Parathyroid adenoma (tissue), 2 donors: Measurements from ENCODE around the gene ATG2A.

Experiments used
- H2AFZ ChIP-seq: fragments of 300-600 bp; sonication (generic); one replicate; pipeline ENCODE4 v1.7.0; 2017; ENCODE audit warnings: antibody characterized with exemption, mild to moderate bottlenecking
- H3K27ac ChIP-seq: fragments of 300-600 bp; sonication (generic); one replicate; pipeline ENCODE4 v1.7.0; 2017
- H3K27me3 ChIP-seq: fragments of 300-600 bp; sonication (generic); one replicate; pipeline ENCODE4 v1.7.0; 2017; ENCODE audit warnings: low read length; ENCODE audit not compliant: control insufficient read depth, insufficient read depth
- H3K36me3 ChIP-seq: fragments of 300-600 bp; sonication (generic); one replicate; pipeline ENCODE4 v1.7.0; 2017; ENCODE audit warnings: low read length; ENCODE audit not compliant: control insufficient read depth, insufficient read depth
- H3K4me1 ChIP-seq: fragments of 300-600 bp; sonication (generic); one replicate; pipeline ENCODE4 v1.7.0; 2017; ENCODE audit warnings: control low read depth
- H3K4me2 ChIP-seq: fragments of 300-600 bp; sonication (generic); one replicate; pipeline ENCODE4 v1.7.0; 2017; ENCODE audit warnings: low read length
- H3K4me3 ChIP-seq: fragments of 300-600 bp; sonication (generic); one replicate; pipeline ENCODE4 v1.7.0; 2017; ENCODE audit warnings: low read depth, low read length
- H3K79me2 ChIP-seq: fragments of 300-600 bp; sonication (generic); one replicate; pipeline ENCODE4 v1.7.0; 2017; ENCODE audit warnings: control low read depth
- H3K9ac ChIP-seq: fragments of 300-600 bp; sonication (generic); one replicate; pipeline ENCODE4 v1.7.0; 2017; ENCODE audit warnings: mild to moderate bottlenecking
- H3K9me3 ChIP-seq: fragments of 300-600 bp; sonication (generic); one replicate; pipeline ENCODE4 v1.7.0; 2017; ENCODE audit warnings: low read length; ENCODE audit not compliant: control insufficient read depth
- TF ChIP-seq, protein P1 (sequence below): fragments of 300-600 bp; sonication (generic); IDR thresholded peaks from one replicate; pipeline ENCODE4 v1.7.0; 2017; ENCODE audit warnings: antibody characterized with exemption, mild to moderate bottlenecking
- donor health status: primary hyperparathyroidism.

ATG2A gene

DNA sequence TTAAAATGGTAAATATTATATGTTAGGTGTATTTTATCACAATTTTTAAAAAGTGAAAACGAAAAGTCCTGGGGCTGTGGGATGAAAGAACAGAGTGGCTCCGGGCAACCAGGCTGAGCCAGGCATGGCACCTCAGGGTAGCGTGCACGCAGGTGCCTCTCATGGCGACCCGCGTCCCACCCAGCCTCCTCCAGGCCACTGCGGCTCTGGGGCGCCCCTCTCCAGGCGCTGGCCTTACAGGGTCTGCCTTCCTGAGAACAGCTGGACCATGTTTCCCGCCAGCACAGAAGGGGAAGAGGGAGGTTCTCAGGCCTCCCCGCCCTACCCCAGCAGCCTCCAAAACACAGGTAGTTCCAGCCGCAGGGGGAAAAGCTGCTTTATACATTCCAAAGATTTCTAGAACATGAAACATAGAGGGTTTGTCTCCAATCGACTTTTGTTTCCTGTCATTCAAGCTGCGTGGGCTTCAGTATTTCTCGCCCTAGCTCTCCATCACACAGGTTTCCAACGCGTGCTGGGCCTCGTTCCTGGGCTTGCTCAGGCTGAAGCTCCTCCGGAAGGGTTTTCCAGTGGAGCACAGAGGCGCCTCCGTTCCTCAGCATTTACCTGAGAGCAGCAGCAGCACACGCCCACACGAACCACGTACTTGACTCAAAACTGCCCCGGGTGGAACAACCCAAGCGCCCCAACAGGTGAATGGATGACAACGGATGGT lies 49.1 kb downstream of the ATG2A start:
- H3K27ac ChIP-seq = no peak overlapping the region
- no peaks in the 10 kb centered on the region for H3K27me3 ChIP-seq
- TF ChIP-seq, protein P1, sequence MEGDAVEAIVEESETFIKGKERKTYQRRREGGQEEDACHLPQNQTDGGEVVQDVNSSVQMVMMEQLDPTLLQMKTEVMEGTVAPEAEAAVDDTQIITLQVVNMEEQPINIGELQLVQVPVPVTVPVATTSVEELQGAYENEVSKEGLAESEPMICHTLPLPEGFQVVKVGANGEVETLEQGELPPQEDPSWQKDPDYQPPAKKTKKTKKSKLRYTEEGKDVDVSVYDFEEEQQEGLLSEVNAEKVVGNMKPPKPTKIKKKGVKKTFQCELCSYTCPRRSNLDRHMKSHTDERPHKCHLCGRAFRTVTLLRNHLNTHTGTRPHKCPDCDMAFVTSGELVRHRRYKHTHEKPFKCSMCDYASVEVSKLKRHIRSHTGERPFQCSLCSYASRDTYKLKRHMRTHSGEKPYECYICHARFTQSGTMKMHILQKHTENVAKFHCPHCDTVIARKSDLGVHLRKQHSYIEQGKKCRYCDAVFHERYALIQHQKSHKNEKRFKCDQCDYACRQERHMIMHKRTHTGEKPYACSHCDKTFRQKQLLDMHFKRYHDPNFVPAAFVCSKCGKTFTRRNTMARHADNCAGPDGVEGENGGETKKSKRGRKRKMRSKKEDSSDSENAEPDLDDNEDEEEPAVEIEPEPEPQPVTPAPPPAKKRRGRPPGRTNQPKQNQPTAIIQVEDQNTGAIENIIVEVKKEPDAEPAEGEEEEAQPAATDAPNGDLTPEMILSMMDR = no peak
- no peak overlapping the region for H3K4me2 ChIP-seq
- no peak overlapping the region for H3K4me3 ChIP-seq
- H3K9ac ChIP-seq = no peak overlapping the region
- H2AFZ ChIP-seq = no peak overlapping the region
- peaks cover 15% of the 10 kb centered on the region for H3K4me1 ChIP-seq
- H3K79me2 ChIP-seq = peaks cover 7% of the 10 kb centered on the region
- no peaks in the 10 kb centered on the region for H3K9me3 ChIP-seq
- H3K36me3 ChIP-seq = no peaks in the 10 kb centered on the region

DNA sequence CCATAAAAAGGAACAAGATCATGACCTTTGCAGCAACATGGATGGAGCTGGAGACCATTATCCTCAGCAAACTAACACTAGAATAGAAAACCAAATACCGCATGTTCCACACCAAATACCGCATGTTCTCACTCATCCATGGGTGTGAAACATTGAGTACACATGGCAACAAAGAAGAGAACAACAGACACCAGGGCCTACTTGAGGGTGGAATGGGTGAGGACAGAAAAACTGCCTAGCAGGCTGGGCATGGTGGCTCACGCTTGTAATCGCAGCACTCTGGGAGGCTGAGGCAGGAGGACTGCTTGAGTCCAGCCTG lies 50.9 kb downstream of the ATG2A start:
- Histone ChIP-seq H3K36me3 (no peaks in the 10 kb centered on the region), H3K4me1 (peaks cover 13% of the 10 kb centered on the region), H3K4me3 (no peak overlapping the region), H3K27me3 (no peaks in the 10 kb centered on the region), H3K27ac (no peak overlapping the region), H3K4me2 (no peak overlapping the region), H3K79me2 (peaks cover 4% of the 10 kb centered on the region), H3K9me3 (no peaks in the 10 kb centered on the region), H2AFZ (no peak overlapping the region), H3K9ac (no peak overlapping the region)
- TF ChIP-seq, protein P1 = no peak

DNA sequence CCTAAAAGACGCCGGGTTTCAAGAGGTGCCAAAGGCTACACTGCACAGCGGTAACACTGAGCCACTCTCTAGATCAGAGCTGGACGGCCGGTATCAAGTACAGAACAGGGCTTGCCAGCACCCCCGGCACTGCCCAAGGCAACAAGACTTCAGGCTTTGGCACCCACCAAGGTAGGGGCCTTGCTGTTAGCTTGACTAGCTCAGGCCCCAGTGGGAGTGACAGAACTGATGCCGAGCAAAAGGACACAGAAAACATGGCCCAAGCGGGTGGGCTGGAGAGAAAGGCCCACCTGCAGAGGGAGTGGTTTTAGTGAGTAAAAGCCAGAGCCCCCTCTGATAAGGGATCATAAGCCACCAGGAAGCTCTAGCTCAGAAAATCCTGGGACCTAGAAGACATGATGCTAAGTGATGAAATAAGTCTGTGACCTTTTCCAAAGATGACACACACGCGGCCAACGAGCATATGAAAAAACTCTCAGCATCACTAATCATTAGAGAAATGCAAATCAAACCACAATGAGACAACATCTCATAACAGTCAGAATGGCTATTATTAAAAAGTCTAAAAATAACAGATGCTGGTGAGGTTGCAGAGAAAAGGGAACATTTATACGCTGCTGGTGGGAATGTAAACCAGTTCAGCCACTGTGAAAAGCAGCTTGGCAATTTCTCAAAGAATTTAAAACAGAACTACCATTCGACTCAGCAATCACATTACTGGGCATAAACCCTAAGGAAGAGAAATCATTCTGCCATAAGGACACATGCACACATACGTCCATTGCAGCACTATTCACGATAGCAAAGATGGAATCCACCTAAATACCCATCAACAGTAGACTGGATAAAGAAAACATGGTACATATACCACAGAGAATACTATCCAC lies 51.5 kb downstream of the ATG2A start:
- no peak overlapping the region for H3K4me2 ChIP-seq
- no peaks in the 10 kb centered on the region for H3K36me3 ChIP-seq
- no peaks in the 10 kb centered on the region for H3K9me3 ChIP-seq
- H3K79me2 ChIP-seq = peaks cover 4% of the 10 kb centered on the region
- peak overlapping the region; percentile 62 for H3K27ac ChIP-seq
- H3K4me1 ChIP-seq = peaks cover 9% of the 10 kb centered on the region
- no peaks in the 10 kb centered on the region for H3K27me3 ChIP-seq
- TF ChIP-seq, protein P1 = no peak
- H3K9ac ChIP-seq = no peak overlapping the region
- no peak overlapping the region for H2AFZ ChIP-seq
- no peak overlapping the region for H3K4me3 ChIP-seq

DNA sequence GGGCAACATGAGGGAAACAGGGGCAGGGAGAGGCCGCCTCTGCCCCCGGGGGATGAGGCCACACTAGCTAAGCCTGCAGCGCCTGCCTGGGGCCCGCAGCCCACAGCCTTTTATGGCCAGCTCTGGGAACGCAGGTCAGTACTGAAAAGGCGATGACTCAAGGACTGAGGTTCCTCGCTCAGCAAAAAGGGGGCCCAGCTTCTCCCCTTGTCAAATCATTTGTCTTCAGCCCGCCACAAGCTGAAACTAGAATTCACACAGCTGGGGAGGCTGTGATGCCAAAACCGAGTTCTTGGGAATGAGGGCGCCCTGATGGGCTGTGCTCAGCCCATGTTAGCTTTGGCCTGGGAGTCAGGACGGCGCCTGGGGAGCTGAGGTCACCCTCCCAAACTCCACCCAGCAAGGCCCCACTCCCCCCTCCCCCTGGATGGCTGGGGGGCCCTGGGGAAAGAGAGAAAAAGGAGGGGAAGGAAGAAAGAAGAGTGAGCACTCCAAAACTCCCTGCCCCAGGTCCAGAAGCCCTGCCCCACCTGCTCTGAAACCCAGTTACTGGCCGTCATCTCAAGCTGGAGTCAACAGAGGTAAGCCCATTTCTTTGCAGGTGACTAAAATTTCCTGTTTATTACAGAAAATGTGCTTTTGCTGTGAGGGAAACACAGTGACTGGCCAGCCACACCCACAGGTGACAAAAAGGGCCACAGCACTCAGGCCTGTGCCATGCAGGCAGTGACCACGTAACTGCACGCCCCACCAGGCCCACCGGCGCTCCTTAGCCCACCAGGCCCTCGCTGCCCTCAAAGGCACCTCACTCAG lies 52.3 kb downstream of the ATG2A start:
- Histone ChIP-seq H2AFZ (no peak overlapping the region), H3K4me2 (no peak overlapping the region), H3K9ac (no peak overlapping the region), H3K36me3 (no peaks in the 10 kb centered on the region), H3K27me3 (no peaks in the 10 kb centered on the region), H3K79me2 (peaks cover 4% of the 10 kb centered on the region), H3K4me3 (no peak overlapping the region), H3K4me1 (peaks cover 5% of the 10 kb centered on the region), H3K9me3 (no peaks in the 10 kb centered on the region), H3K27ac (peak overlapping the region; percentile 62)
- TF ChIP-seq, protein P1 = no peak
